Hepatocyte (in vitro differentiated cells): ENCODE results near the gene BAZ1A. TPM values are rescaled to one million over a fixed set of nuclear protein-coding genes. Genes with fewer than 3 reads are reported as not detected.

Experiments
- DNase-seq: peaks from one replicate; pipeline ENCODE4 v3.0.0-alpha.2; 2016; ENCODE audit warnings: low spot score
- H2AFZ ChIP-seq: fragments of 200-600 bp; sonication (generic); 2 replicates; pipeline ENCODE4 v1.6.0; 2016; ENCODE audit warnings: antibody characterized with exemption, mild to moderate bottlenecking
- H3K27ac ChIP-seq: fragments of 200-600 bp; sonication (generic); 2 replicates; pipeline ENCODE4 v1.5.1; 2016; ENCODE audit warnings: mild to moderate bottlenecking
- H3K27me3 ChIP-seq: fragments of 200-600 bp; sonication (generic); 2 replicates; pipeline ENCODE4 v1.6.1; 2016
- H3K36me3 ChIP-seq: fragments of 200-600 bp; sonication (generic); replicated peaks from 2 replicates; pipeline ENCODE4 v1.5.1; 2016; ENCODE audit warnings: low read depth; ENCODE audit not compliant: insufficient read depth
- H3K4me1 ChIP-seq: fragments of 200-600 bp; sonication (generic); 2 replicates; pipeline ENCODE4 v1.5.1; 2016; ENCODE audit warnings: mild to moderate bottlenecking, moderate library complexity; ENCODE audit not compliant: insufficient read depth
- H3K4me2 ChIP-seq: fragments of 200-600 bp; sonication (generic); 2 replicates; pipeline ENCODE4 v1.6.0; 2016
- H3K4me3 ChIP-seq: fragments of 200-600 bp; sonication (generic); 2 replicates; pipeline ENCODE4 v1.5.1; 2016; ENCODE audit warnings: mild to moderate bottlenecking
- H3K79me2 ChIP-seq: fragments of 200-600 bp; sonication (generic); 2 replicates; pipeline ENCODE4 v1.6.0; 2017; ENCODE audit warnings: mild to moderate bottlenecking
- H3K9me2 ChIP-seq: fragments of 200-600 bp; sonication (generic); replicated peaks from 2 replicates; pipeline ENCODE4 v1.6.0; 2017; ENCODE audit warnings: mild to moderate bottlenecking; ENCODE audit not compliant: insufficient read depth
- H3K9me3 ChIP-seq: fragments of 200-600 bp; sonication (generic); 2 replicates; pipeline ENCODE4 v1.5.1; 2016; ENCODE audit warnings: low read depth, mild to moderate bottlenecking
- H4K20me1 ChIP-seq: fragments of 200-600 bp; sonication (generic); 2 replicates; pipeline ENCODE4 v1.6.0; 2016; ENCODE audit warnings: mild to moderate bottlenecking; ENCODE audit not compliant: insufficient read depth, poor library complexity, severe bottlenecking
- CTCF ChIP-seq: fragments of 200-600 bp; sonication (generic); IDR thresholded peaks from 2 replicates; pipeline ENCODE4 v1.5.1; 2016; ENCODE audit warnings: antibody characterized with exemption, mild to moderate bottlenecking; ENCODE audit not compliant: poor library complexity
- EZH2 ChIP-seq: fragments of 200-600 bp; sonication (generic); IDR thresholded peaks from 2 replicates; pipeline ENCODE4 v1.6.1; 2016; ENCODE audit warnings: antibody characterized with exemption, mild to moderate bottlenecking, borderline replicate concordance
- EZH2phosphoT487 ChIP-seq: fragments of 200-600 bp; sonication (generic); IDR thresholded peaks from one replicate; pipeline ENCODE4 v1.6.1; 2018; ENCODE audit warnings: antibody characterized with exemption, mild to moderate bottlenecking, low read depth, moderate library complexity; ENCODE audit not compliant: unreplicated experiment, severe bottlenecking
- WGBS: methylation state at CpG from one replicate; pipeline ENCODE4 v1.1.6; 2016; ENCODE audit warnings: low lambda C conversion rate; ENCODE audit errors: missing lambda C conversion rate; 5-methylcytosine and 5-hydroxymethylcytosine counted together
- polyA plus RNA-seq: library from polyadenylated mRNA; unstranded; fragments of >200 nt; fragmentation: Nextera tagmentation; extraction: Ambion mirVana; gene quantifications from 2 replicates; pipeline ENCODE4 v1.2.1, GENCODE V29; 2016
- total RNA-seq: library from RNA; depleted of rRNA; stranded (reverse); fragments of >200 nt; gene quantifications from 2 replicates; pipeline ENCODE4 v1.2.3, GENCODE V29; 2014

The BAZ1A gene
- total and polyA plus RNA-seq, 2 experiments from 2014 or later, result 20.9 to 24.7 TPM

GRCh38 chr14:34711796-34712712 lies 163.1 kb downstream of the BAZ1A start:
- DNase-seq, result no peak
- no peaks in the 10 kb centered on the region for H3K9me3 ChIP-seq
- no peaks in the 10 kb centered on the region for H3K27me3 ChIP-seq
- no peak overlapping the region for H2AFZ ChIP-seq
- WGBS, result 89% methylated on average over 4 of the region's 4 CpGs
- TF ChIP-seq EZH2phosphoT487 (no peak), EZH2 (no peak), CTCF (no peak)
- no peak overlapping the region for H3K4me3 ChIP-seq
- H4K20me1 ChIP-seq, result no peaks in the 10 kb centered on the region
- peaks cover 9% of the 10 kb centered on the region for H3K4me1 ChIP-seq
- H3K4me2 ChIP-seq, result peak overlapping the region; percentile 75
- H3K36me3 ChIP-seq, result no peaks in the 10 kb centered on the region
- H3K27ac ChIP-seq, result peak overlapping the region; percentile 10
- no peaks in the 10 kb centered on the region for H3K9me2 ChIP-seq
- H3K79me2 ChIP-seq, result peaks cover 21% of the 10 kb centered on the region

- Histone ChIP-seq H2AFZ (no peak overlapping the region), H3K79me2 (peaks cover 21% of the 10 kb centered on the region), H4K20me1 (no peaks in the 10 kb centered on the region), H3K27ac (peak overlapping the region; percentile 10), H3K4me2 (peak overlapping the region; percentile 35), H3K4me1 (peaks cover 9% of the 10 kb centered on the region), H3K27me3 (no peaks in the 10 kb centered on the region), H3K9me3 (no peaks in the 10 kb centered on the region), H3K4me3 (no peak overlapping the region), H3K36me3 (no peaks in the 10 kb centered on the region), H3K9me2 (no peaks in the 10 kb centered on the region)
- peak; percentile 25 for DNase-seq
- TF ChIP-seq EZH2phosphoT487, result no peak
- TF ChIP-seq CTCF, result no peak
- TF ChIP-seq EZH2, result no peak
- WGBS, result 49% methylated on average over 3 of the region's 3 CpGs
These were observed 164.0 kb downstream of the BAZ1A start for GRCh38 chr14:34711169-34711568.

- TF ChIP-seq EZH2 (no peak), CTCF (no peak), EZH2phosphoT487 (no peak)
- Histone ChIP-seq H3K79me2 (peaks cover 21% of the 10 kb centered on the region), H3K4me3 (no peak overlapping the region), H3K36me3 (no peaks in the 10 kb centered on the region), H3K9me3 (no peaks in the 10 kb centered on the region), H3K9me2 (no peaks in the 10 kb centered on the region), H2AFZ (no peak overlapping the region), H4K20me1 (no peaks in the 10 kb centered on the region), H3K27me3 (no peaks in the 10 kb centered on the region), H3K27ac (peak overlapping the region; percentile 5), H3K4me2 (peak overlapping the region; percentile 35), H3K4me1 (peaks cover 9% of the 10 kb centered on the region)
- 62% methylated on average over 2 of the region's 2 CpGs for WGBS
- no peak for DNase-seq
These were observed 164.4 kb downstream of the BAZ1A start for GRCh38 chr14:34710744-34711143.
